Measurements from ENCODE around the gene ADARB1. TPM values are rescaled to one million over a fixed set of nuclear protein-coding genes. Genes with fewer than 3 reads are reported as not detected.

The ADARB1 gene
- total and polyA plus RNA-seq, 2 of the 8 experiments (the other 6 are each of a cell fraction or from before 2014, with no cell fraction given) = 4.7 to 14.9 TPM

GRCh38 chr21:45250272-45250671, 175.9 kb downstream of the ADARB1 start (continued):
- TF ChIP-seq CHD7 (IDR thresholded peaks at IDR 0.05; ENCODE audit: insufficient replicate concordance, low read length) (no peak), NRF1 (IDR thresholded peaks at IDR 0.05; ENCODE audit: low read depth, low read length) (no peak), BACH1 (IDR thresholded peaks at IDR 0.05; ENCODE audit: low read length) (no peak), CBX8 (IDR thresholded peaks at IDR 0.05; ENCODE audit: borderline replicate concordance, low read depth, low read length) (no peak), POLR2AphosphoS5 (IDR thresholded peaks at IDR 0.05; ENCODE audit: low read depth, low read length) (no peak), RXRA (IDR thresholded peaks at IDR 0.05; ENCODE audit: insufficient read depth, low read depth, low read length) (no peak), USF2 (IDR thresholded peaks at IDR 0.05; ENCODE audit: low read length) (no peak), GTF2F1 (IDR thresholded peaks at IDR 0.05; ENCODE audit: borderline replicate concordance, low read depth, low read length) (no peak), ZNF274 (IDR thresholded peaks at IDR 0.05; ENCODE audit: borderline replicate concordance, extremely low read depth, low read length) (no peak), SUZ12 (IDR thresholded peaks at IDR 0.05; ENCODE audit: low read length) (no peak), RAD21 (IDR thresholded peaks at IDR 0.05 in 1 of 2, conservative IDR thresholded peaks at IDR 0.05 in 1 of 2; ENCODE audit: low read depth in 2 of 2, low read length in 2 of 2) (no peak)

Data from H1 (cell line).